ENCODE data around the gene NEURL1. TPM values are rescaled to one million over a fixed set of nuclear protein-coding genes. Genes with fewer than 3 reads are reported as not detected.

Gene NEURL1
- total and polyA plus RNA-seq, 2 donors (not counting 3 experiments of a cell fraction or from before 2014, with no cell fraction given), result 0.06 to 0.22 TPM

DNA sequence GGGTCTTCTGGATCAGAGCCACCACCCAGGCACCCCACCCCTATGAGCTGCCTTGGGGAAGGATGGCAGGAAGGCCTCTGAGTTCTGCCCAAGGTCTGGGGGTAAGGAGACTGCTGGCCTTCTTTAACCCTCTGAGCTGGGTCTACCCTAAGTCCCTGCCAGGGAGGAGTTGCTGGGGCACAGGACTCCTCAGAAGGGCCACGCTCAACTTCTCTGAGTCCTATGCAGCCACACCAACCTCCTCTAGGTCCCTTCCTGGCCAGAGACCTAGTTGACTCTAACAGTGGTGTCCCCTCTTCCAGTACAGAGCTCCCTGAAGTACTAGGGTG lies 2.6 kb upstream of the NEURL1 start:
- Histone ChIP-seq H3K9ac (replicated peaks; ENCODE audit: extremely low read depth, insufficient read depth, low read length) (no peak overlapping the region), H3K79me2 (ENCODE audit: control insufficient read depth, insufficient read depth, low read length) (no peaks in the 10 kb centered on the region), H3K9me3 (replicated peaks; ENCODE audit: control insufficient read depth, insufficient read depth, low read length) (no peaks in the 10 kb centered on the region), H3K36me3 (ENCODE audit: control insufficient read depth in 2 of 2, extremely low read depth in 1 of 2, insufficient read depth in 2 of 2, low read length in 2 of 2) (no peaks in the 10 kb centered on the region), H4K20me1 (replicated peaks; ENCODE audit: control insufficient read depth, extremely low read depth, insufficient read depth, low read length) (no peaks in the 10 kb centered on the region), H2AFZ (ENCODE audit: low read depth, low read length) (no peak overlapping the region), H3K4me3 (replicated peaks in 1 of 3; ENCODE audit: insufficient read depth in 1 of 3, low read depth in 1 of 3, low read length in 3 of 3) (no peak overlapping the region), H3K4me2 (ENCODE audit: insufficient read depth, low read length) (no peak overlapping the region), H3K27ac (ENCODE audit: insufficient read depth, low read depth, low read length) (no peak overlapping the region), H3K27me3 (ENCODE audit: control insufficient read depth in 2 of 2, insufficient read depth in 2 of 2, low read length in 2 of 2) (peaks cover 13 to 25% of the 10 kb centered on the region in 2 experiments), H3K4me1 (ENCODE audit: control insufficient read depth, extremely low read depth, insufficient read depth, low read length) (peaks cover 11% of the 10 kb centered on the region), H3K9me1 (replicated peaks; ENCODE audit: control insufficient read depth, extremely low read depth, insufficient read depth, low read length) (no peaks in the 10 kb centered on the region)
- dilution Hi-C loops (cut with MboI; ENCODE audit: extremely low pct_ligation_motif_present, low sequenced_read_pairs) (no loop called here), intact Hi-C loops (cut with micrococcal nuclease) (no loop called here)
- CTCF ChIA-PET, result interaction anchor here (0.6 to 4.6 kb wide), 6 partner anchors 8 to 102 kb away, joined by 3 to 17 read pairs (median 7); no protein-coding TSS in a partner anchor
- no peak for TF ChIP-seq MYC (IDR thresholded peaks at IDR 0.05; ENCODE audit: low read depth, low read length)
- no peak for TF ChIP-seq POLR2A (IDR thresholded peaks at IDR 0.05; ENCODE audit: low read depth, low read length)
- no peak for TF ChIP-seq POLR2AphosphoS5 (IDR thresholded peaks at IDR 0.05; ENCODE audit: insufficient read depth, low read depth, low read length)
- no peak for TF ChIP-seq GATA2 (IDR thresholded peaks at IDR 0.05; ENCODE audit: insufficient read depth, insufficient read length, low read depth, low read length)
- TF ChIP-seq FOS (IDR thresholded peaks at IDR 0.05; ENCODE audit: borderline replicate concordance, insufficient read depth, low read length), result no peak
- no peak for TF ChIP-seq JUN (IDR thresholded peaks at IDR 0.05; ENCODE audit: borderline replicate concordance, insufficient read depth, insufficient read length, low read depth)
- no peak for TF ChIP-seq EZH2 (IDR thresholded peaks at IDR 0.05; ENCODE audit: borderline replicate concordance, low read depth, low read length, severe bottlenecking)
- TF ChIP-seq, protein P1, sequence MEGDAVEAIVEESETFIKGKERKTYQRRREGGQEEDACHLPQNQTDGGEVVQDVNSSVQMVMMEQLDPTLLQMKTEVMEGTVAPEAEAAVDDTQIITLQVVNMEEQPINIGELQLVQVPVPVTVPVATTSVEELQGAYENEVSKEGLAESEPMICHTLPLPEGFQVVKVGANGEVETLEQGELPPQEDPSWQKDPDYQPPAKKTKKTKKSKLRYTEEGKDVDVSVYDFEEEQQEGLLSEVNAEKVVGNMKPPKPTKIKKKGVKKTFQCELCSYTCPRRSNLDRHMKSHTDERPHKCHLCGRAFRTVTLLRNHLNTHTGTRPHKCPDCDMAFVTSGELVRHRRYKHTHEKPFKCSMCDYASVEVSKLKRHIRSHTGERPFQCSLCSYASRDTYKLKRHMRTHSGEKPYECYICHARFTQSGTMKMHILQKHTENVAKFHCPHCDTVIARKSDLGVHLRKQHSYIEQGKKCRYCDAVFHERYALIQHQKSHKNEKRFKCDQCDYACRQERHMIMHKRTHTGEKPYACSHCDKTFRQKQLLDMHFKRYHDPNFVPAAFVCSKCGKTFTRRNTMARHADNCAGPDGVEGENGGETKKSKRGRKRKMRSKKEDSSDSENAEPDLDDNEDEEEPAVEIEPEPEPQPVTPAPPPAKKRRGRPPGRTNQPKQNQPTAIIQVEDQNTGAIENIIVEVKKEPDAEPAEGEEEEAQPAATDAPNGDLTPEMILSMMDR (IDR thresholded peaks at IDR 0.05; ENCODE audit: extremely low read depth in 1 of 2, insufficient read depth in 1 of 2, low read depth in 1 of 2, low read length in 2 of 2), result no peak
- TF ChIP-seq, protein P2, sequence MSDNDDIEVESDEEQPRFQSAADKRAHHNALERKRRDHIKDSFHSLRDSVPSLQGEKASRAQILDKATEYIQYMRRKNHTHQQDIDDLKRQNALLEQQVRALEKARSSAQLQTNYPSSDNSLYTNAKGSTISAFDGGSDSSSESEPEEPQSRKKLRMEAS (IDR thresholded peaks at IDR 0.05; ENCODE audit: insufficient read depth, insufficient read length), result no peak
- DNase-seq (ENCODE audit: low read depth, low spot score), result no peak
- no peak for FAIRE-seq
- POLR2A ChIA-PET, result no interaction called here
- BruUV-seq (replicated peaks), result no TSS peak

All from endothelial cell of umbilical vein (primary cell).